Measurements from ENCODE around the gene AIRE.

- TF ChIP-seq TCF12 (IDR thresholded peaks at IDR 0.05), result no peak
- no peak for TF ChIP-seq TCF12 (CRISPR knock-in tag; IDR thresholded peaks at IDR 0.05)
- TF ChIP-seq ZBTB34 (CRISPR knock-in tag; IDR thresholded peaks at IDR 0.05), result no peak
- TF ChIP-seq CTCF (CRISPR knock-in tag; IDR thresholded peaks at IDR 0.05), result no peak
- TF ChIP-seq WIZ (CRISPR knock-in tag; IDR thresholded peaks at IDR 0.05), result no peak
- TF ChIP-seq THRA (CRISPR knock-in tag; IDR thresholded peaks at IDR 0.05; ENCODE audit: borderline replicate concordance), result no peak
- TF ChIP-seq RORA (CRISPR knock-in tag; IDR thresholded peaks at IDR 0.05), result no peak
- TF ChIP-seq HCFC1 (IDR thresholded peaks at IDR 0.05; ENCODE audit: low read depth, low read length), result no peak
- no peak for TF ChIP-seq RELA (CRISPR knock-in tag; IDR thresholded peaks at IDR 0.05)
- no peak for TF ChIP-seq ZNF562 (CRISPR knock-in tag; IDR thresholded peaks at IDR 0.05; ENCODE audit: borderline replicate concordance)
- no peak for TF ChIP-seq CEBPG (CRISPR knock-in tag; IDR thresholded peaks at IDR 0.05)
- TF ChIP-seq ATF1 (CRISPR knock-in tag; IDR thresholded peaks at IDR 0.05), result no peak
- no peak for TF ChIP-seq HNRNPL (IDR thresholded peaks at IDR 0.05; ENCODE audit: low read depth, low read length)
- no peak for TF ChIP-seq FOSL2 (CRISPR knock-in tag; IDR thresholded peaks at IDR 0.05)
These were observed 9.5 kb downstream of the AIRE start for GRCh38 chr21:44295163-44295573.

All from HepG2 (cell line).